GM10248 (cell line): ENCODE measurements around the gene ABHD12.

Experiments used
- CTCF ChIA-PET: fragments of 300-600 bp; sonication (Branson Sonifier 250); formaldehyde crosslinking; extraction: SDS; loops from one replicate; lab custom pipeline; 2021; ENCODE audit warnings: antibody characterized with exemption; lab: Yijun Ruan, JAX
- POLR2A ChIA-PET: fragments of 350-650 bp; sonication (Branson Sonifier 250); formaldehyde crosslinking; extraction: SDS; loops from one replicate; lab custom pipeline; 2020; ENCODE audit warnings: antibody characterized with exemption; lab: Yijun Ruan, JAX
- DNase-seq: peaks from one replicate; pipeline ENCODE4 v3.0.0; 2012; ENCODE audit errors: extremely low spot score
- CTCF ChIP-seq: IDR thresholded peaks from 2 replicates; pipeline ENCODE4 v1.5.1; 2012; ENCODE audit warnings: mild to moderate bottlenecking, low read depth; ENCODE audit errors: extremely low read depth, missing control alignments, control extremely low read depth

Gene ABHD12

DNA sequence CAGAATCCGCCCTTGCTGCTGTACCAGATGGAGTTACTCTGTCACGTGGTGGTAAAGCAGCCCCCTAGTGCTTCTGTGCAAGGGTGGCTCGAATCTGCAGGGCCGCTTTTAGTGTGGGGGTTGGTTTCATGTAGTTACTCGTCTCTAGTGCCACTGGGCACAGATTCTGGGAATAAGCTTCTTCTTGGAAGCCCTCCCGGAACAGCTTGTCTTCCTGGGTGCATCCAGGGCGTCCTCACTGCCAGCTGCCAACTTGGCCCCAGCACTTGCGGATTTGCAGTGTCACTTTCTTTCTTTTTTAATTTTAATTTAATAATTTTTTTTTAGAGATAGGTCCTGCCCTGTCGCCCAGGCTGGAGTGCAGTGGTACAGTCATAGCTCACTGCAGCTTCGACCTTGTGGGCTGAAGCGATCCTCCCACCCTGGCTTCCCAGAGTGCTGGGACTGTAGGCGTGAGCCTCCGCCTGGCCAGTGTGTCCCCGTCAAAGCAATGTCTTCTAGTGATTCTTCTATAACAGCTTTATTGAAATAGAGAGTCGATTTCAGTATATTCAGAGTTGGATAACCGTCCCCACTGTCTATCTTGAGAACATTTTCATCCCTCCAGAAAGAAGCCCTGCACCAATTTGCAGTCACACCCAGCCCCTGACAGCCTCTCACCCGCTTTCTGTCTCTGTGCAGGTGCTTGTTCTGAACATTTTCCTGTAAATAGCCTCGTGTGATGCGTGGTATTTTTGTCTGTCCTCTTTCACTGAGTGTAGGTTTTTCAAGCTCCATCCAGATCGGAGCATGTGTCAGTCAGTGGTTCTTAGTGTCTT lies 116.9 kb downstream of the ABHD12 start:
- no peak for DNase-seq
- CTCF ChIA-PET: interaction anchor here (1.0 kb wide), 1 partner anchor 12 kb away, joined by 5 read pairs; no protein-coding TSS in a partner anchor
- POLR2A ChIA-PET: no interaction called here
- no peak for TF ChIP-seq CTCF

GRCh38 chr20:25273046-25273445 lies 117.6 kb downstream of the ABHD12 start:
- POLR2A ChIA-PET: no interaction called here
- DNase-seq: no peak
- CTCF ChIA-PET: interaction anchor here (1.0 to 1.6 kb wide), 2 partner anchors 11 to 16 kb away, joined by 5 to 8 read pairs; no protein-coding TSS in a partner anchor
- no peak for TF ChIP-seq CTCF

DNA sequence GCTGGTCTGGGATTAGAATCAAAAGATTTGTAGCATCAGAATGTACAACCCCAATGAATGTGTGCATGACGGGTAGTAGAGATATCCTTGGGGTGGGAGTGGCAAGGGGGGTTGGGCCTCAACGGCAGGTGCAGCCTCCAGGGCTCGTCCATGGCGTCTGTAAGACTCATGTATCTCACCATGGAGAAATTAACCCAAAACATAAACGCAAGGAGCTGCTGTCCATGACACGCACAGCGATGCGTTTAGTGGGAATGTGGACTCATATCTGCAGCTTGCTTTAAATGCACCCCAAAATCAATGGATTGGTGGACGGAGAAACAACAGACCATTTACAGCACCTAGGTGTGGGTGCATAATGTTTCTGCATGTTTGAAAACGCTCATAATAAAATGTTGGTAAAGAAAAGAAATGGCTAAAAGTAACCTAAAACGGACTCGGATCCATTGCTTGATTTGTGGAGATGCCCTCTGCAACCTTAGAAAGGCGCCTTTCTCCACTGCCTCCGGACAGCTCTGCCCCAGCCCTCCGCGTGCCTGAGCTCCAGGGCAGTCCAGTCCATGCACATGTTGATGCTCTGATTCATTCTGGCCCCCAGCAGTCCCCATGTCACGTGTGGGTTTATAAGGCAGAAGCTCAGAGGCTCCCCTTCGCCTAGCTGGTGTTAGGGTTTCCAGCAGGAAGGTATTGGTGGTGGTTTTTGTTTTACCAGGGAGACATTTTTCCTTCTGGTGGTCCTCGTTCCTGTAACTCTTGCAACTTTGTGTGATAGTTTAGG lies 118.2 kb downstream of the ABHD12 start:
- no peak for DNase-seq
- CTCF ChIA-PET: interaction anchor here (1.0 to 1.6 kb wide), 2 partner anchors 11 to 16 kb away, joined by 5 to 8 read pairs; no protein-coding TSS in a partner anchor
- no peak for TF ChIP-seq CTCF
- POLR2A ChIA-PET: no interaction called here

DNA sequence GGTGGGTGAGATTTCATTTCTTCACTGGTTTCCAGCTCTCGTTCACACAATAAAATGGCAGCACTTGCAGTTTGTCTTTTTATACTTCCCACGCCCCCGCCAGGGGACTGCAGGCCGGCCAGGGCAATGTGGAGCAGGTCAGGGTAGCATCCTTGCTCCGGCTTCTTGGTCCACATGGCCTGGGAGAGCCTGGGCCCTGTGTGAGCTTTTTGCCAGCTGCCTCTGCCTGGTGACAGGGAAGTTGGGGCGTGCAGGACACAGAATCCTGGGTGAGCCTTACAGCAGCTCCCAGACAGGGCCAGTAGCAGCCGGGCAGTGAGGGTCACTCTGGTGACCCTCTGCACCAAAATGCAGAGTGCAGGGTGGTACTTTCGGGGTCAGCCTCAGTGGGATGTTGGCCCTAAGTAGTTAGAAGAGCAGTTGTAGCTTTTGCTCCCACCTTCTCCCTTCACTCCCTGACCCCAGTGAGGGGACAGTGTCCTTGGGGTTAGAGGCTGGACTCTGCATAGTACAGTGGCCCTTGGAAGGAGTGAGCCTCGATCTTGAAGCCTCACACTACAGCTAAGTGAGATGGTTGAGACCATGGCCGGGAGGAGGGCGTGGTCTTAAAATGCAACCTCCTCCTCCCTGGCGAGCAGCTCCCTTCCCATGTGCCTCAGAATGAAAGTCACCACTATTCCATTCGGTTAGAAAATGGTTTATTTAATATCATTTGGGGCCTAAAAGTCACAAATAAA lies 119.0 kb downstream of the ABHD12 start:
- TF ChIP-seq CTCF: no peak
- no peak for DNase-seq
- POLR2A ChIA-PET: no interaction called here
- CTCF ChIA-PET: interaction anchor here (1.6 kb wide), 1 partner anchor 17 kb away, joined by 8 read pairs; no protein-coding TSS in a partner anchor

GRCh38 chr20:25270829-25271251 lies 119.8 kb downstream of the ABHD12 start:
- ChIA-PET CTCF (no interaction called here), POLR2A (no interaction called here)
- no peak for TF ChIP-seq CTCF
- no peak for DNase-seq

GRCh38 chr20:25269833-25270170 lies 120.8 kb downstream of the ABHD12 start:
- CTCF ChIA-PET: no interaction called here

More at GRCh38 chr20:25269833-25270170, 120.8 kb downstream of the ABHD12 start:
- TF ChIP-seq CTCF: no peak
- POLR2A ChIA-PET: no interaction called here
- DNase-seq: no peak
